HG03520 (cell line): ENCODE measurements around the gene KCTD1.

ENCODE experiments used
- ATAC-seq: cut with Tn5 transposase; IDR thresholded peaks from one replicate; pipeline ENCODE4 v1.9.1; 2021; ENCODE audit warnings: mild to moderate bottlenecking, moderate library complexity; ENCODE audit not compliant: unreplicated experiment

Gene KCTD1

GRCh38 chr18:26549263-26550094, 1.1 kb upstream of the KCTD1 start:
- no peak for ATAC-seq

- ATAC-seq, result peak; percentile 60
Measured at GRCh38 chr18:26547646-26548414, 523 bp downstream of the KCTD1 start.

- no peak for ATAC-seq
Measured at GRCh38 chr18:26546875-26547645, 1.3 kb downstream of the KCTD1 start.

GRCh38 chr18:26546170-26546874, 2.0 kb downstream of the KCTD1 start:
- ATAC-seq, result no peak

- no peak for ATAC-seq
Measured at GRCh38 chr18:26545335-26546123, 2.8 kb downstream of the KCTD1 start.

- no peak for ATAC-seq
Measured at GRCh38 chr18:26544451-26544850, 3.9 kb downstream of the KCTD1 start.

GRCh38 chr18:26543373-26543772, 5.0 kb downstream of the KCTD1 start:
- ATAC-seq, result no peak

GRCh38 chr18:26540043-26540628, 8.2 kb downstream of the KCTD1 start:
- ATAC-seq, result no peak

GRCh38 chr18:26538524-26538923, 9.8 kb downstream of the KCTD1 start:
- no peak for ATAC-seq

GRCh38 chr18:26536664-26537063, 11.7 kb downstream of the KCTD1 start:
- ATAC-seq, result no peak

GRCh38 chr18:26536032-26536431, 12.3 kb downstream of the KCTD1 start:
- ATAC-seq, result no peak

- no peak for ATAC-seq
Measured at GRCh38 chr18:26535630-26536029, 12.7 kb downstream of the KCTD1 start.

GRCh38 chr18:26532367-26533340, 15.7 kb downstream of the KCTD1 start:
- ATAC-seq, result no peak

GRCh38 chr18:26531605-26532298, 16.6 kb downstream of the KCTD1 start:
- ATAC-seq, result no peak

- no peak for ATAC-seq
Measured at GRCh38 chr18:26526966-26527234, 21.5 kb downstream of the KCTD1 start.

- no peak for ATAC-seq
Measured at GRCh38 chr18:26526128-26526965, 22.0 kb downstream of the KCTD1 start.
